GM12864 (cell line): ENCODE measurements around the gene TSPAN2.

Experiments used
- DNase-seq: peaks from one replicate; pipeline ENCODE4 v3.0.0-alpha.2; 2011; ENCODE audit warnings: low read depth
- H3K4me3 ChIP-seq: 2 replicates; pipeline ENCODE4 v1.5.1; 2011; ENCODE audit warnings: mild to moderate bottlenecking, low read depth, low read length, control low read depth
- CTCF ChIP-seq: IDR thresholded peaks from 2 replicates; pipeline ENCODE4 v1.5.1; 2011; ENCODE audit warnings: low read depth, mild to moderate bottlenecking, moderate library complexity, low read length, control low read depth, inconsistent platforms; ENCODE audit errors: missing control alignments

Gene TSPAN2

GRCh38 chr1:115099693-115100050, 10.4 kb upstream of the TSPAN2 start:
- H3K4me3 ChIP-seq, result peak overlapping the region; percentile 41; the same call in 1 of the 2 replicates
- TF ChIP-seq CTCF, result no peak

GRCh38 chr1:115098979-115099692, 9.8 kb upstream of the TSPAN2 start:
- peak; percentile 24 for DNase-seq
- peak overlapping the region; percentile 41; the same call in 1 of the 2 replicates for H3K4me3 ChIP-seq
- TF ChIP-seq CTCF, result no peak

More at GRCh38 chr1:115099693-115100050, 10.4 kb upstream of the TSPAN2 start:
- DNase-seq, result no peak

GRCh38 chr1:115092175-115092574, 2.9 kb upstream of the TSPAN2 start:
- TF ChIP-seq CTCF, result no peak
- no peak overlapping the region for H3K4me3 ChIP-seq
- no peak for DNase-seq

GRCh38 chr1:115091572-115091971, 2.3 kb upstream of the TSPAN2 start:
- no peak for DNase-seq
- no peak overlapping the region for H3K4me3 ChIP-seq
- no peak for TF ChIP-seq CTCF

GRCh38 chr1:115090956-115091355, 1.7 kb upstream of the TSPAN2 start:
- DNase-seq, result no peak
- no peak for TF ChIP-seq CTCF
- H3K4me3 ChIP-seq, result no peak overlapping the region

GRCh38 chr1:115090540-115090939, 1.2 kb upstream of the TSPAN2 start:
- TF ChIP-seq CTCF, result no peak
- DNase-seq, result no peak
- no peak overlapping the region for H3K4me3 ChIP-seq

- DNase-seq, result no peak
- no peak overlapping the region for H3K4me3 ChIP-seq
- TF ChIP-seq CTCF, result no peak
These were observed 835 bp upstream of the TSPAN2 start for GRCh38 chr1:115090186-115090490.
